SKM-1 (cell line): ENCODE measurements around the gene OFD1.
"Not testable (repeated sequence)": the region's sequence is repeated elsewhere in the genome, so short reads cannot be mapped to it uniquely, and the experiment has no call there.

Experiments used
- DNase-seq: peaks from one replicate; lab custom pipeline; 2025; ENCODE audit not compliant: unreplicated experiment; lab: John Stamatoyannopoulos, UW

OFD1 gene

GRCh38 chrX:13703135-13703534, 31.4 kb upstream of the OFD1 start:
- DNase-seq, result no peak

GRCh38 chrX:13703589-13703988, 31.0 kb upstream of the OFD1 start:
- no peak for DNase-seq

GRCh38 chrX:13711141-13711540, 23.4 kb upstream of the OFD1 start:
- no peak for DNase-seq

GRCh38 chrX:13716455-13716854, 18.1 kb upstream of the OFD1 start:
- DNase-seq, result no peak

- DNase-seq, result no peak
These were observed 17.6 kb upstream of the OFD1 start for GRCh38 chrX:13716905-13717304.

- no peak for DNase-seq
These were observed 16.7 kb upstream of the OFD1 start for GRCh38 chrX:13717700-13718472.

- no peak for DNase-seq
These were observed 15.2 kb upstream of the OFD1 start for GRCh38 chrX:13719192-13719856.

GRCh38 chrX:13721371-13721770, 13.2 kb upstream of the OFD1 start:
- no peak for DNase-seq

- DNase-seq, result no peak
These were observed 12.6 kb upstream of the OFD1 start for GRCh38 chrX:13721819-13722519.

GRCh38 chrX:13724878-13725277, 9.7 kb upstream of the OFD1 start:
- not testable (repeated sequence) for DNase-seq

GRCh38 chrX:13726583-13726982, 8.0 kb upstream of the OFD1 start:
- DNase-seq, result not testable (repeated sequence)

GRCh38 chrX:13730523-13730922, 4.0 kb upstream of the OFD1 start:
- not testable (repeated sequence) for DNase-seq

GRCh38 chrX:13732246-13733067, 2.1 kb upstream of the OFD1 start:
- no peak for DNase-seq

- DNase-seq, result no peak
These were observed 1.0 kb upstream of the OFD1 start for GRCh38 chrX:13733506-13733905.

GRCh38 chrX:13741695-13742094, 7.1 kb downstream of the OFD1 start:
- no peak for DNase-seq

GRCh38 chrX:13742397-13743176, 8.0 kb downstream of the OFD1 start:
- no peak for DNase-seq

- no peak for DNase-seq
These were observed 13.3 kb downstream of the OFD1 start for GRCh38 chrX:13747836-13748235.

- DNase-seq, result no peak
These were observed 13.9 kb downstream of the OFD1 start for GRCh38 chrX:13748486-13748885.

- DNase-seq, result no peak
These were observed 15.7 kb downstream of the OFD1 start for GRCh38 chrX:13750204-13750603.

GRCh38 chrX:13750812-13751211, 16.3 kb downstream of the OFD1 start:
- no peak for DNase-seq
